ENCODE data around the gene CTCF.
A peak's percentile ranks its signal among the peaks of the same experiment; 100 is the strongest.

The CTCF gene

DNA sequence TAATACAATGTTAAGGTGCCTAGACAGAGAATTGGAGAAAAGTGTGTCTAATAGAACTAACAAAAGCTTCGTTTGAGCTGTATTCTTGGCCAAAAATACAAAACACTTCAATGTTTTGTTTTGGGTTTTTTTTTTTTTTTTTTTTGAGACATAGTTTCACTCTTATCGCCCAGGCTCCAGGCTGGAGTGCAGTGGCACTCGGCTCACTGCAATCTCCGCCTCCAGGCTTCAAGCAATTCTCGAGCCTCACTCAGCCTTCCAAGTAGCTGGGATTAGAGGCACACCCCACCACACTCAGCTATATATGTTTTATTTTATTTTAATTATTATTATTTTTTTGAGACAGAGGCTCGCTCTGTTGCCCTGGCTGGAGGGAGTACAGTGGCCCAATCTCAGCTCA lies 44.3 kb downstream of the CTCF start:
- DNase-seq, result no peak

DNA sequence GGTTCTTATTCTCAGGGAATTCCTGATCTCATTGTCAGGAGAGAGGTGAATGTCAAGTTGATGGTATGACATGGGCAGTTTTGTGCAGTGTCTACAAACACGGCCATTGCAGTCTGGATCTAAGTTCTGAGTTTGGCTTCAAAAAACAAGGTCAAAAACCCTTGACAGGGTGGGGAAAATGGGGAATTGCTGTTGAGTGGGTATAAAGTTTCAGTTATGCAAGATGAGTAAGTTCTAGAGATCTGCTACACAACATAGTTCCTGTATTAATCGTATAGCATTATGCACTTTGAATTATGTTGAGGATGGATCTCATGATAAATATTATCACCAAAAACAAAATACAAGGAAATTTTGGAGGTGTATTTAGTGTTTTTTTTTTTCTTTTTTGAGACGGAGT lies 46.0 kb downstream of the CTCF start:
- no peak for DNase-seq

DNA sequence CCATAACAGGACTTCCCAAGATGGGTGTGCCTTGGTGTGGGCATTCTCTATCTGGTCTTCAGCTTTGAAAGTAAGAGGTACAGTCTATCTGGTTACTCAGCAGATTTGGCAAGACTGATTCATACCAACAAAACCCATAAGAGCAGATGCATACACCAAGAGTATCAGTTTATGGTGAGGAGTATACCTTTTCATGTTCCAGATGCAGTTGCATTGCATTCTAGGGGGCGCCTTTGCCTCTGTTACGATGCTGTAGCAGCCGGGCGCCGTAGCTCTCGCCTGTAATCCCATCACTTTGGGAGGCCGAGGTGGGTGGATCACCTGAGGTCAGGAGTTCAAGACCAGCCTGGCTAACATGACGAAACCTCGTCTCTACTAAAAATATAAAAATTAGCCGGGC lies 51.5 kb downstream of the CTCF start:
- no peak for DNase-seq

DNA sequence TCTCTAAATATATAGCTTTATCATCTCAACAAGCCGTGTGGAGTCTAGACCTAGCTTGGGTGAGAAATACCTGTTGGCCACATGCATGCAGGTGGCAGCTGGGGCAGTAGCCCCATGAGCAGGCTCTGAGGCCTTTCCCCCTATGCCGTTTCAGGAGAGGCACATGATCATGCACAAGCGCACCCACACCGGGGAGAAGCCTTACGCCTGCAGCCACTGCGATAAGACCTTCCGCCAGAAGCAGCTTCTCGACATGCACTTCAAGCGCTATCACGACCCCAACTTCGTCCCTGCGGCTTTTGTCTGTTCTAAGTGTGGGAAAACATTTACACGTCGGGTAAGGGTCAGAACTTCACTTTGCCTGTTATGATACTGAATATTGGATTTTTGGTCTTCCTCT lies 65.9 kb downstream of the CTCF start:
- DNase-seq, result no peak

DNA sequence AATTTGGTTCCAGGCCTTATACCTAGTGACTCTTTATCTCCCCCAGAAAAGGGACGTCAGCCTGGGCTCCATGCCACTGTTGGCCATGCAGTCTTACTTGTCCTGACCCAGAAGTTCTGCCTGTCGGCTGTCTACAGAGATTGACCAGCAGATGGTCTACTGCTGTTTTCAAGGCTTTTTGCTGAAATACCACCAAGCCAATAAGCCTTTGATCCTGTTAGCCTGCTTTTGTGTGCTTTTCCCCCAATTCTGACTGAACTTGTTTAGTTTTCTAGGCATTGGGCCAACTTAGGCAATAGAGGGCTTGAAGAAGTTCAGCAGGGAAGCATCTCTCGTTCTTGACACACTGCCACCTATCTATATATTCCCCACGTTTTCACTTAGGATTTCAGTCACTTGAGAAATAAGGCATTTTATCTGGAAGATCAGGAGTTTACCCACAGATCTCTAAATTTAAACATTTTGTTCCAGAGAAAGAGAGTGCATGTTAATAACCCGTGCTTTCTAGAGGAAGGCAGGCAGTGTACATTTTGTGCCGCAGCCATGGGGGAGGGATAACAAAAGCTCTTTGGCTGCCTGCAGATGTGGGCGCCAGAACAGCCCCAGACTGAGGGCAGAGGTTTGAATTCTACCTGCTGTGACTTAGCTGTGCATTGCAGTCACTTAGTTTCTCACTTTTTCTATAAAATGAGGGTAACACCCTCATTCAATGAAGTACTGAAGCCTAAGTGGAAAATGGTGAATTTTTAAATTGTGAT lies 70.3 kb downstream of the CTCF start:
- no peak for DNase-seq

DNA sequence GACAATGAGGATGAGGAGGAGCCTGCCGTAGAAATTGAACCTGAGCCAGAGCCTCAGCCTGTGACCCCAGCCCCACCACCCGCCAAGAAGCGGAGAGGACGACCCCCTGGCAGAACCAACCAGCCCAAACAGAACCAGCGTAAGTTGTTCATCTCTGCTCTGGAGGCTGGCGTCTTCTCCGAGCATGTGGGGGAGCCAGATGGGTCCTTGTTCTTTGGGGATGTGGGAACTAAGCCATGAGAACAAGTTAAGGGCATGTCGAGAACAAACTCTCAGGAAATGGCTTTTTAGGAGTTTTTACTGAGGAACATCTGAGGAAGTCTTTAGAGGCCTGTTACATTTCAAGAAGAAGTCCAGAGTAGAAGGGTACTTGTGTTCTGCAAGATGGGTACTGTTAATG lies 74.4 kb downstream of the CTCF start:
- no peak for DNase-seq

DNA sequence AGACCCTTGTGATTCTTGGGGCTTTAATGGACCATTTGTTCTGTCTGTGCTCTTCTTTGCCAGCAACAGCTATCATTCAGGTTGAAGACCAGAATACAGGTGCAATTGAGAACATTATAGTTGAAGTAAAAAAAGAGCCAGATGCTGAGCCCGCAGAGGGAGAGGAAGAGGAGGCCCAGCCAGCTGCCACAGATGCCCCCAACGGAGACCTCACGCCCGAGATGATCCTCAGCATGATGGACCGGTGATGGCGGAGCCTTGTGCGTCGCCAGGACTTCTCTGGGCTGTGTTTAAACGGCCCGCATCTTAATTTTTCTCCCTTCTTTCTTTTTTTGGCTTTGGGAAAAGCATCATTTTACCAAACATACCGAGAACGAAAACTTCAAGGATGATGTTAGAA lies 75.3 kb downstream of the CTCF start:
- no peak for DNase-seq

DNA sequence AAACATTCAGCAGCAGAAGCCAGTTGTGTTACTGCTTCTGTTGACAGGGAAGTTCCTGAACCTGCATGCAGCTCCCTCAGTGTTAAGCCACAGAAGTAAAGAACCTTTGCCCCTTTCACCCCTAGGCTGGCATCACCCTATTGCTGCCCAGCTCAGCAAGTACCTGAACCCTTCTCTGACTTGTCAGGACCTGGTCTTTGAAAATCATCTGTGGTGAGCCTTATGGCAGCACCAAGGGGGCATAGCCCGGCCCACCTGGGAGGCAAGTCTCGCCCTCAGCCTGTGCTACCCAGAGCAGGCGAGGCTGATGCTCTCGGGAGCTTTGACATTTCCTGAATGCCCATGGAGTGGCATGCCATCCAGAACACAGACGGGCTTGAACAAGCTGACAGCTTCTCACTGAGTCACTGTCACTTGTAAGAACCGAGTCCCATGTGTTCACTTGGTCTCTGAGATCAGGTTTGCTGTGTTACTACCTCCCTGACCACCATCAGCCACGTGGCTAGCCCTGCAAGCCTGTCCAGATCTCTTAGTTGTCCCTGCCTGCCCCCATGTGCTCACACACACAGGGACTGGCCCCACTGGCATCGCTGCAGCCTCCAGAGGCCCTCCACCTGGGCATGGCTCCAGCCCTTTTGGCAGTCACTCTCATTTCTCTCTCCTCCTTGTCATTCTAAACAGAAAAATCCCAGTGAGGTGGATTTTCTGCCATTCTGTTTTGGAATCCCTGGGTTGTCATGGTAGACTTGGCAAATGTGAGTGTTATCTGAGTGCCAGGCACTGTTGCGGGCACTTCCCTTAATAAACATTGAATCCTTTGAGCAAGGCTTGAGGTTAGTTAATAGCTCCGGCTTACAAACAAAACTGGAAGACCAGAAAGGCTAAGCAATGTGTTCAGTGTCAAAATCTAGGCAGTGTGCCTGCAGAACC lies 79.7 kb downstream of the CTCF start:
- DNase-seq, result no peak

DNA sequence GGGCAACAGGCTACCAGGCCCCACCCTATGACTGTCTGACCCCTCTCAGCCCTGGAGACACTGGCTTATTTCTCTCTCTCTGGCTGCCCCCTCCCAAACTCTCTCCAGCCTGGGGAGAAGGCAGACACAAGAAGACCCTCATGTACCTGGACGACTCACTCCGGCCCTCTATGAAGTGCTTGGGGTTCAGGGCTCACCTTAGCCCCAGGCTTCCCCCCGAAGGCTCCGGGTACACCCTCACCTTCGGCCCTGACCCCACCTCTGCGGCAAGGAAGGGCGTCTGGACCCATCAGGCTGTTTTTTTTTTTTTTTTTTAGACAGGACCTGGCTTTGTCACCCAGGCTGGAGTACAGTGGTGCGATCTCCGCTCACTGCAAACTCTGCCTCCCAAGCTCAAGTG lies 81.7 kb downstream of the CTCF start:
- DNase-seq, result no peak

DNA sequence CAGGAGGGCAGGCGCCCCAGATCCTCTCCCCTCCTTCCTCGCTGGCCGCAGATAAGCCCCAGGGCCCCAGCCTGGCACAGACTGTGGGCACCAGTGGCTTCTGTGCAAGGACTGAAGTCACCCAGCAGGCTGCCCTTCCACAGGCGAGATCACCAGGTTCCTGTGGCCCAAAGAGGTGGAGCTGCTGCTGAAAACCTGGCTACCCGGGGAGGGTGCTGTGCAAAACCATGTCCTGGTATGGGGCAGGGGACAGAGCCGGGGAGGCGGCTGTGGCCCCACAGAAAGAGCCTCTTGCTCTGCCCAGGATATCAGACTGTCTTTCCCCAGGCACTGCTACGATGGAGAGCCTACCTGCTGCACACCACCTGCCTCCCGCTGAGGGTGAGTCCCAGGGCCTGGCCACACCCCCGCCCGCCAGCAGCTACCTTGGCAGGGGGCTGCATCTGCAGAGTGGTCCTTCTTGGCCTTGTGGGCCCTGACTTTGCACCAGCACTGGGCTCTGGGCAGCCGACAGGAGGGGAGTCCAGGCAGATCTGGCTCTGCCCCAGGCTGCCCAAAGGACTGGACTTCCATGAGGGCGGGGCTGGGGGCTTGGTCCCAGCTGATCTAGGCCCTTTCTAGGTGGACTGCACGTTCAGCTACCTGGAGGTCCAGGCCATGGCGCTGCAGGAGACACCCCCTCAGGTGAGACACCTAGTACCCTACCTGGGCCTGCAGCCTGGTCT lies 83.2 kb downstream of the CTCF start:
- DNase-seq, result peak; percentile 15

DNA sequence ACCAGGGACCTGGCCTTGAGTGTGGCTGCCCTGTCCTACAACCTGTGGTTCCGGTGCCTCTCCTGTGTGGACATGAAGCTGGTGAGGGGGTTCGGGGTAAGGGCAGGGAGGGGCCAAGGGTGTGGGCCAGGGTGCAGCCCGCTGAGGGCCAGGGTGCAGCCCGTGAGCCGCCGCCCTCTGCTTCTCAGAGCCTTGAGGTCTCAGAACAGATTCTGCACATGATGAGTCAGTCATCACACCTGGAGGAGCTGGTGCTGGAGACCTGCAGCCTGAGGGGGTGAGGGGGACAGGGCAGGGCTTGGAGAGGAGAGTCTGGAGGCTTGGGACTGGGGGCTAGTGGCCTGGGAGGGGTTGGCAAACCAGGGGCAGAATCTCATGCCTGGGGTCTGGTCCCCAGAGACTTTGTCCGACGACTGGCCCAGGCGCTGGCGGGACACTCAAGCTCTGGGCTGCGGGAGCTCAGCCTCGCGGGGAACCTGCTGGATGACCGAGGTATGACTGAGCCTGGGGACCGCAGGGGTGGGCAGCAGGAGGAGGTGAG lies 84.9 kb downstream of the CTCF start:
- no peak for DNase-seq

DNA sequence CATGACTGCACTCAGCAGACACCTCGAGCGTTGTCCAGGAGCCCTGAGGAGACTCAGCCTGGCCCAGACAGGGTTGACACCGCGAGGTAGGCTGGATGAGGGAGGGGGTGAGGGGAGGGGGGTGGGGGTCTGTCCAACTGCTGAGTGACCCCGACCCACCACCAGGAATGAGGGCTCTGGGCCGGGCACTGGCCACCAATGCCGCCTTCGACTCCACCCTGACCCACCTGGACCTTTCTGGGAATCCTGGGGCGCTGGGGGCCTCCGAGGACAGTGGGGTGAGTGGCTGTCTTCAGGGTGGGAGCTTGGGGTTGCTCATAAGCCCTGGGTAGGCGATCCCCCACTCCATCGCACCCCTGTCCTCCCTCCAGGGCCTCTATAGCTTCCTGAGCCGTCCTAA lies 85.4 kb downstream of the CTCF start:
- no peak for DNase-seq

DNA sequence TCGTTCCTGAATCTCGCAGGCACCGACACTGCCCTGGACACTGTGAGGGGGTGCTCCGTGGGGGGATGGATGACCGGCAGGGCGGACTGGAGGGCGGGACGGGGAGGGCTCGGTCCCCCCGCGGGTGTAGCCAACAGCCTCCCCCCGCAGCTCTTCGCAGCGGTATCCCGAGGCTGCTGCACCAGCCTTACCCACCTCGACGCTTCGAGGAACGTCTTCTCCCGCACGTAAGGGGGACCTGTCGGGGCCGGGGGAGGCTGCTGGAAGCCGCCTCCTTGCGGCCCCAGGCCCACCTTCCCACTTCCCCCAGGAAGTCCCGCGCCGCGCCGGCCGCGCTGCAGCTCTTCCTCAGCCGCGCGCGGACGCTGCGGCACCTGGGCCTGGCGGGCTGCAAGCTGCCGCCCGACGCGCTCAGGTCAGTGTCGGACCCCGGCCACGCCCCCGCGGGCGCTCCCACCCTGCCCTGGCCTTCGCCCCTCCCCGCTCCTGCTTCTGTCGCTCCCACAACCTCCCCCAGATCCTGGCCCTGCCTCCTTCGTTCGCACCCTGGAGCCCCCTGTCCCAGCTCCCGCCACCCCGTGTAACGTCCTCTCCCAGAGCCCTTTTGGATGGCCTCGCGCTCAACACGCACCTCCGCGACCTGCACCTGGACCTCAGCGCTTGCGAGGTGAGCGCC lies 85.9 kb downstream of the CTCF start:
- no peak for DNase-seq

DNA sequence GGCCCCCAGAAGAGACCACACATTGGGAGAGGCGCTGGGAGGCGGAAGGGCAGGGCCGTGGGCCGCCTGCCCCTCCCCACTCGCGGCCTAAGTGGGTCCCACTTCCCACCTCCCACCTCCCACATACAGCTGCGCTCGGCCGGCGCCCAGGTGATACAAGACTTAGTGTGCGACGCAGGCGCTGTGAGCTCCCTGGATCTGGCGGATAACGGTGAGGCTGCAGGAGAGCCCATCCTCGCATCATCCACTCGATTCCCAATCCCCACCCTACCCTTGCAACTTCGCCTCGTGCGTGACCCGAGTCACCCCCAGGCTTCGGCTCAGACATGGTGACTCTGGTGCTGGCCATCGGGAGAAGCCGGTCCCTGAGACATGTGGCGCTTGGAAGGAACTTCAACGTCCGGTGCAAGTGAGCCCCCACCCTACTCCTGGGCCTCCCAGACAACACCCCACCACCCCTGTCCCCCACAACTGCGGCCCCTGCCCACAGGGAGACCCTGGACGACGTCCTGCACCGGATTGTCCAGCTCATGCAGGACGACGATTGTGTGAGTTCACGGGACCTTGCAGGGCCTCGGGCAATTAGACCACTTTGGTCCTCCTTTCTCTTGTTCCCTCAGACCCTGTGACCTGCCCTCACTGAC lies 86.6 kb downstream of the CTCF start:
- DNase-seq, result no peak

DNA sequence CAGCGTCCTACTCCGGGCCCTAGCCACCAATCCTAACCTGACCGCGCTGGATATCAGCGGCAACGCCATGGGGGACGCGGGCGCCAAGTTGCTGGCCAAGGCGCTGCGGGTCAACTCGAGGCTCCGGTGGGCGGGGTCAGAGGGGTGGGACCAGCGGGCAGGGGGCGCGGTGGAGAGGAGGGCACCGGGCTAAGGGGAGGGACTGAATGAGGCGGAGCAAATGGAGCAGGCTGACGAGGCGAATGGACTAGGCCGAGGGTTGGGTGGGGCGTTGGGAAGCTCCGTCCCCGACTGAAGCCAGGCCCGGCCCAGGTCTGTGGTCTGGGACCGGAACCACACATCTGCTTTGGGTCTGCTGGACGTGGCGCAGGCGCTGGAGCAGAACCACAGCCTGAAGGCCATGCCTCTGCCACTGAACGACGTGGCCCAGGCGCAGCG lies 87.2 kb downstream of the CTCF start:
- DNase-seq, result no peak

DNA sequence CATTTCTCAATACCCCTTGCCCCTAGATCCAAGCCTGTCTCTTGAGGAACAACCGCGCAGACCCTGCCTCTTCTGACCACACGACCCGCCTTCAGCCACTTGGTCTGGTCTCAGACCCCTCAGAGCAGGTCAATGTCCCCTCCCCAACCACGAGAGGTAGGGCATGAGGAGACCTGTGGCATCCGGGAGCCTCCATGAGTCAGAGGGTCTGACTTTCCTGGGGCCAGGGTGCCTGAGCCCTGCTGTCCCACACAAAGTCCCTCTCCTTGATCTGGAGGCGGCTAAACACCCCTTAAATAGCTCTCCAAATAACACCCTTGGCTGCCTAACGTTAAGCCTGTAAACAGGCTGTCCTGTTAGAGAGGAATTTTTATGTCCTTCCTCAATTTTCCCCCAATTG lies 87.7 kb downstream of the CTCF start:
- no peak for DNase-seq

DNA sequence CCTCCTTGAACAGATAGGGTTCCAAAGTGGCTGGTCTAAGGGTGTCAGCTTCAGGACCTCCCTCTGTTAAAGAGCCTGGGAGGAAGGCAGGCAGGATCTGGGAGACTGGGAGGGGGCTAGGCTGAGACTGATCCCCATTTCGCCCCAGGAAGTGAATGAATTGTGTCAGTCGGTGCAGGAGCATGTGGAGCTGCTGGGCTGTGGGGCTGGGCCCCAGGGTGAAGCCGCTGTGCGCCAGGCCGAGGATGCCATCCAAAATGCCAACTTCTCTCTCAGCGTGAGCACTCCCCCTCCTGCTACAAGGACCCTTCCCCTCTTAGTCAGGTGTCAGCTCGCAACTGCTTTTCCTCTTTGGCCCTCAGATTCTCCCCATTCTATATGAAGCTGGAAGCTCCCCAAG lies 88.7 kb downstream of the CTCF start:
- DNase-seq, result no peak

DNA sequence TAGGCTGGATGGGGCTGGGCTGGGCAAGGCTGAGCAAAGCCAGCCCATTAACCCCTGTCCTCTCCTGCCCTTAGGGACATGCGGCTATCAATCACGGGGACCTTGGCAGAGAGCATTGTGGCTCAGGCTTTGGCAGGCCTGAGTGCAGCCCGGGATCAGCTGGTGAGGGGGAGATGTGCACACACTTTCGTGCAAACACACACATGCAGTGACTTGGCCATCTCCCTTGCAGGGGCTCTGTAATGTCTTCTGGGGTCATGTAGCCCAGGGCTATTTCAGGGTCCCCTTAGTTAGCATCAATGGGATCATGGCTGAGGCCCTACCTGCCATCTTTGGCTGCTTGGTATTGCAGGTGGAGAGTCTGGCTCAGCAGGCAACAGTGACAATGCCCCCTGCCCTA lies 89.5 kb downstream of the CTCF start:
- no peak for DNase-seq

DNA sequence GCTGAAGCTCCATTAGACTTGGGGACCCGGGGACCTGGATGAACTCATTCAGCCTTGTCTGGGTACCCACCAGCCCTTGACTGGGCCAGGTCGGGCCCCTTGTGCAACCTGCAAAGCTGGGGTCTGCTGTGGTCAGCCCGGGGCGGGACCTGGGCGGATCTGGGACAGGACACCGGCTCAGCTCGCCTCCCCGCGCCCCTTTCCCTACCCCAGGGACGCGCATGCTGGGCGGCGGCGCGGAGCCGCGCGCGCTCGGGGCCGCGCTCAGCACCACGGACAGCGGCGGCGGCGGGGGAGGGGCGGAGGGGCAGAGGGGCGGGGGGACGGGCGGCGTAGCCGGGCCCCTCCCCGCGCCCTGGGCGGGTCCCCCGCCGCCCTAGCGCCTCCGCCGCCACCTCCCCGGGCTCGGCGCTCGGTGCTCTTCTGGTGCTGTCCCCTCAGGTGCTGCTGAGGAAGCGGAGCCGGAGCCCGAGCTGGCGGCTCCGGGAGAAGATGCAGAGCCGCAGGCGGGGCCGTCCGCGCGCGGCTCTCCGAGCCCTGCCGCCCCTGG lies 90.3 kb downstream of the CTCF start:
- DNase-seq, result no peak

DNA sequence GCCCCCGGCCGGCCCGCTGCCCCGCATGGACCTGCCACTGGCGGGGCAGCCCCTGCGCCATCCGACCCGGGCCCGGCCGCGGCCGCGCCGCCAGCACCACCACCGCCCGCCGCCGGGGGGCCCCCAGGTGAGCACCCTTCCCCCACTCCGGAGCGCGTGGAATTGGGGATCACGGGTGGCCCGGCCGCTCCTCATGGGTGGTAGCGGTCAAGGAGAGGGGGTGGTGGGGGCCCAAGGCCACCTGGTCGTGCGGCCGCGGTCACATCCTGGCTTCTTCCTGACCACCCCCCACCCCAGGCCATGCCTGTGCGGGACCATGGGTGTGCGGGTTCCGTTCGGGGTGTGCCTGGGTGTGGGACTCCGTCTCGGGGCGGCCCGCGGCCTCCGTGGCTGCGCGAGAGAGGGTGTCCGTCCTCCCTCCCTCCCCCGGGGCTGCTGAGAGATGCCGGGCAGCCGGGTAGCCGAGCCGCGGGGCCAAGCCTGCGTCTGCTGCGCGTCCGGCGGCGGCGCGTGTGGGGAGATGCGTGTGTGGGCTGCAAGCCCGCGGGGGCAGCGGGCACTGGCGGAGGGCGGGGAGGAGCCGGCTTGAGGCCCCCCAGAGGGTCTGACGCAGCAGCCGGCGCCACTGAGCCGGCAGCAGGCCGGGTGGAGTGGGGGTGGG lies 90.9 kb downstream of the CTCF start:
- DNase-seq, result no peak

DNA sequence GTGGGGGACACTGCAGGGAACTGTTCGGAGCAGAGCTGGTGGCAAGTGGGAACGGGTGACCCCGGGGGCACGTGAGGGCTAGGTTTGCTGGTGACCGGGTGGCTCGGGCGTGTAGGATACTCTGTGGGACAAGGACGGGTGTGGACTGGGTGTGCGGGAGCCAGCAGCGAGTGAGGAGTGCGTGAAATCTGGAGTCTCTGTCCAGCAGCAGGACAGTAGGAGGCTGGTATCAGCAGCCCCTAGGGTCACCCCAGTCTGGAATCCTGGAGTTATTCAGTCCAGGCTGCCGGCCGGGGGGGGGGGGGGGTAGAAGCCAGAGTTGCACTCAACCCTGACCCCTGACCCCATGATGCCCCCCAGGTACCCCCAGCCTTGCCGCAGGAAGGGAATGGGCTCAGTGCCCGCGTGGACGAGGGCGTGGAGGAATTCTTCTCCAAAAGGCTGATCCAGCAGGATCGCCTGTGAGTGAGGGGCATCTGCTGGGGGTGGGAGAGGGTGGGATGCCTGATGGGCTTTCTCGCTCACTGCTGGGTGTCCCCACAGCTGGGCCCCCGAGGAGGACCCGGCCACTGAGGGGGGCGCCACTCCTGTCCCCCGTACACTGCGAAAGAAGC lies 91.6 kb downstream of the CTCF start:
- DNase-seq, result no peak
